CD4-positive, CD25-positive, alpha-beta regulatory T cell (primary cell): Measurements from ENCODE around the gene KCNQ1. TPM values are rescaled to one million over a fixed set of nuclear protein-coding genes. Genes with fewer than 3 reads are reported as not detected.

Experiments used
- ATAC-seq, 2 donors: fragments of 150-1000 bp; cut with Tn5 transposase; one replicate each; pipeline ENCODE4 v1.10.0; 2021; ENCODE audit warnings: low read depth in 2 of 2, moderate number of reproducible peaks in 2 of 2, moderate library complexity in 1 of 2
- DNase-seq, 3 donors: peaks; one replicate each; pipeline versions ENCODE4 v3.0.0 to v3.0.0-alpha.2; 2012 to 2022; ENCODE audit warnings: mixed read lengths in 1 of 3
- H3K27ac ChIP-seq: one replicate; pipeline ENCODE4 v1.7.0; 2013; ENCODE audit warnings: mild to moderate bottlenecking, low read length; ENCODE audit not compliant: insufficient read depth, poor library complexity, severe bottlenecking
- H3K27me3 ChIP-seq: one replicate; pipeline ENCODE4 v1.7.0; 2013; ENCODE audit warnings: low read length; ENCODE audit not compliant: control insufficient read depth, insufficient read depth
- H3K36me3 ChIP-seq: one replicate; pipeline ENCODE4 v1.7.0; 2013; ENCODE audit warnings: mild to moderate bottlenecking, low read length, moderate library complexity; ENCODE audit not compliant: control insufficient read depth, insufficient read depth
- H3K4me1 ChIP-seq: 2 replicates; pipeline ENCODE4 v1.7.0; 2013; ENCODE audit warnings: mild to moderate bottlenecking, low read length; ENCODE audit not compliant: insufficient read depth, control insufficient read depth, poor library complexity, severe bottlenecking
- H3K4me3 ChIP-seq: one replicate; pipeline ENCODE4 v1.7.0; 2013; ENCODE audit warnings: low read depth, mild to moderate bottlenecking, low read length, moderate library complexity
- H3K9me3 ChIP-seq, 2 experiments: 1 replicate in 1 of 2; 2 replicates in 1 of 2; pipeline ENCODE4 v1.7.0; 2013; ENCODE audit warnings: low read length in 2 of 2, mild to moderate bottlenecking in 1 of 2, moderate library complexity in 1 of 2; ENCODE audit not compliant: control insufficient read depth in 2 of 2
- H3K27ac Mint-ChIP-seq, 3 donors: one replicate each; pipeline ENCODE4 v1.8.0; 2020 to 2022; ENCODE audit warnings: mild to moderate bottlenecking in 3 of 3, mixed read lengths in 3 of 3, moderate library complexity in 2 of 3
- H3K27me3 Mint-ChIP-seq: one replicate; pipeline ENCODE4 v1.8.0; 2022; ENCODE audit warnings: mild to moderate bottlenecking, mixed read lengths
- H3K36me3 Mint-ChIP-seq: one replicate; pipeline ENCODE4 v1.8.0; 2020; ENCODE audit warnings: mixed read lengths
- H3K4me1 Mint-ChIP-seq, 4 donors: one replicate each; pipeline ENCODE4 v1.8.0; 2020 to 2022; ENCODE audit warnings: mixed read lengths in 4 of 4, mild to moderate bottlenecking in 1 of 4
- H3K4me3 Mint-ChIP-seq, 4 donors: one replicate each; pipeline ENCODE4 v1.8.0; 2020 to 2022; ENCODE audit warnings: mild to moderate bottlenecking in 4 of 4, mixed read lengths in 4 of 4, moderate library complexity in 3 of 4
- H3K9me3 Mint-ChIP-seq, 7 donors: one replicate each; pipeline ENCODE4 v1.8.0; 2020 to 2022; ENCODE audit warnings: mixed read lengths in 7 of 7, mild to moderate bottlenecking in 3 of 7, moderate library complexity in 2 of 7
- polyA plus RNA-seq, 4 donors: library from polyadenylated mRNA; unstranded; fragments of 300-500 nt; fragmentation: Illumina TruSeq; gene quantifications; one replicate each; pipeline ENCODE4 v1.2.3, GENCODE V29; 2021
- total RNA-seq: library from RNA; stranded (reverse); gene quantifications from one replicate; pipeline ENCODE4 v1.2.3, GENCODE V29; 2022

Gene KCNQ1
- total and polyA plus RNA-seq, 5 donors from 2014 or later: 5.5 to 13.4 (median 6.8) TPM

DNA sequence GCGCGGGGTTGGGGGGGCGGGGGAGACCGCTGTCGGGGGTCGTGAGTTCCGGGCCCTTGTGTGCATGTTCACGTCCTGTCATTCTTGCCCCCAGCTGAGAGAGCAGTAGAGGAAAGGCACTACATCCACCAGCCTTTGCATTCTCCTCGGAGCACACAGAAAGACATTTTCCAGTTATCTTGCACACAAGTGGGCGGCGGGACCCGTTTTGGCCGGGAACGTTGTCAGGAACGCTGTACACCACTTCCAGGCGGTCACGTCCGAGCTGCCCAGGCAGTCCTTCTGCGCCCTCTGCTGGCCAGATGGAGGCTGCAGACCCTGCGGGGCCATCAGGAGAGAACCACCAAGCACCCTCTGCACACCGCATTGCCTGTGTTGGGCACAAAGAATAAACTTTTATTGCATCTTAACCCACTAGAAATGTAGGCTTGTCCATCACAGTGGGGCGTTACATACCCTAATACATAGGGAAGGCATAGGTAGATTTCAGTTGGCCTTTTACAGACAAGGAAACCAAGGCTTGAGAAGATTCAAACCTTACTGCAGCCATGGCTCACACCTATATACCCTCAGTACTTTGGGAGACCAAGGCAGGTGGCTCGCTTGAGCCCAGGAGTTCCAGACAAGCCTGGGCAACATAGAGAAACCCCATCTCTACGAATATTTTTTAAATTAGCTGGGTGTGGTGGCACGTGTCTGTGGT, 443.6 kb downstream of the KCNQ1 start:
- Mint-ChIP-seq H3K27me3 (peaks cover 3% of the 10 kb centered on the region), H3K36me3 (no peaks in the 10 kb centered on the region), H3K4me1 (peaks cover 0 to 47% (median 18%) of the 10 kb centered on the region in 4 donors), H3K9me3 (no peaks in the 10 kb centered on the region), H3K27ac (peak overlapping the region; percentile 48 to 67 (median 52)), H3K4me3 (peak overlapping the region in 3 of 4 donors; percentile 36 to 84 (median 57))
- DNase-seq: peak; percentile 76 to 80 (median 78)
- Histone ChIP-seq H3K36me3 (no peaks in the 10 kb centered on the region), H3K27me3 (no peaks in the 10 kb centered on the region), H3K9me3 (no peaks in the 10 kb centered on the region), H3K27ac (no peak overlapping the region), H3K4me1 (peaks cover 55% of the 10 kb centered on the region), H3K4me3 (no peak overlapping the region)
- ATAC-seq: peak; percentile 25 to 30

DNA sequence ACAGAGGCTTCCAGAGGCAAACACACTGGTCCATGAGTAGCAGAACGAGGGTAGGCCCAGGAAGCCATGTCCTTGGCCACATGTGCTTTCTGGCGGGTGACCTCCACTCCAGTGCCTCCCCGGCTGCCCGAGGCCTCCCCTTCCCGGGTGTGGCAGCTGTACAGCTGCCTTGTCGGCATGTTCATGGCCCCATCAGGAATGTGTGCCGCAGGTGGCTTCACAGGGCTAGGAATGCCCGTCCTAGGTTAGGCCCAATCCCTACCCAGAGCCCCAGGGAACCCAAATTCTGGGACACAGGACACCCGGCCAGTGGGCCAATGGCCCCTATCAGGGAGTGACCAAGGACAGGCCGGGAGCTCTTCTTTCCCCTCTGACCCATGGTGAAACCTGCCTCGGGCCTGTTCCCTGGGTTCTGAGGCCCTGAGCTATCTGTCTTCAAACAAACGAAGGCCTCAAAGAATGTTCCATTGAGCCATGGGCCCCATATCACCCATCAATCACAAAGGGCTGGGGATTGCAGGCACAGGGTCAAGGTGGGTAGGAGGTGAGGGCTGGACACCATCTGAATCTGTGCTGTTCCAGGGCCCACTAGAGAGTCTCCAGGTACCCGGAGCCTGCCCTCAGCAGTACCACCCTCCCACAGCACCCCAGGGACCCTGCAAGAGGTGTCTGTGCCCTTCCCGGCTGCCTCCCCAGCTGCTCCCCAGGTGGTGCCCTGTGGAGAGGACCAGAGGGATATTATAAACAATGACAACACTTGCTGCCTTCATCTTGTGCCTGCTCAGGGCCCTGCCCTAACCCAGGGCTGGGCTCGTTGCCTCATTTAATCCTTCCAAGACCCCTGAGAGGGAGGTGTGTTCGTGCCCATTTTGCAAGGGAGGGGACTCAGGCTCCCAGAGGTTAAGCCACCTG, 444.8 kb downstream of the KCNQ1 start:
- peaks cover 0 to 50% (median 18%) of the 10 kb centered on the region in 4 donors for H3K4me1 Mint-ChIP-seq
- peak overlapping the region in 2 of 4 donors; percentile 41 to 84 for H3K4me3 Mint-ChIP-seq
- peak overlapping the region; percentile 32 to 63 (median 55) for H3K27ac Mint-ChIP-seq
- H3K27me3 ChIP-seq: no peaks in the 10 kb centered on the region
- no peaks in the 10 kb centered on the region for H3K27me3 Mint-ChIP-seq
- H3K4me3 ChIP-seq: no peak overlapping the region
- no peaks in the 10 kb centered on the region for H3K9me3 Mint-ChIP-seq
- no peak for ATAC-seq
- no peaks in the 10 kb centered on the region for H3K36me3 Mint-ChIP-seq
- DNase-seq: no peak
- H3K27ac ChIP-seq: no peak overlapping the region
- peaks cover 46% of the 10 kb centered on the region for H3K4me1 ChIP-seq
- no peaks in the 10 kb centered on the region for H3K36me3 ChIP-seq
- H3K9me3 ChIP-seq: no peaks in the 10 kb centered on the region

- H3K4me3 ChIP-seq: no peak overlapping the region
- H3K4me3 Mint-ChIP-seq: peak overlapping the region in 2 of 4 donors; percentile 11 to 41
- peaks cover 39% of the 10 kb centered on the region for H3K4me1 ChIP-seq
- H3K36me3 ChIP-seq: no peaks in the 10 kb centered on the region
- H3K36me3 Mint-ChIP-seq: no peaks in the 10 kb centered on the region
- no peaks in the 10 kb centered on the region for H3K27me3 ChIP-seq
- no peaks in the 10 kb centered on the region for H3K9me3 Mint-ChIP-seq
- H3K4me1 Mint-ChIP-seq: peaks cover 0 to 49% (median 18%) of the 10 kb centered on the region in 4 donors
- H3K27ac ChIP-seq: no peak overlapping the region
- H3K9me3 ChIP-seq: no peaks in the 10 kb centered on the region
- peak overlapping the region; percentile 32 to 63 (median 55) for H3K27ac Mint-ChIP-seq
- no peak for DNase-seq
- no peak for ATAC-seq
- no peaks in the 10 kb centered on the region for H3K27me3 Mint-ChIP-seq
These were observed 445.9 kb downstream of the KCNQ1 start for GRCh38 chr11:2890466-2891294.

DNA sequence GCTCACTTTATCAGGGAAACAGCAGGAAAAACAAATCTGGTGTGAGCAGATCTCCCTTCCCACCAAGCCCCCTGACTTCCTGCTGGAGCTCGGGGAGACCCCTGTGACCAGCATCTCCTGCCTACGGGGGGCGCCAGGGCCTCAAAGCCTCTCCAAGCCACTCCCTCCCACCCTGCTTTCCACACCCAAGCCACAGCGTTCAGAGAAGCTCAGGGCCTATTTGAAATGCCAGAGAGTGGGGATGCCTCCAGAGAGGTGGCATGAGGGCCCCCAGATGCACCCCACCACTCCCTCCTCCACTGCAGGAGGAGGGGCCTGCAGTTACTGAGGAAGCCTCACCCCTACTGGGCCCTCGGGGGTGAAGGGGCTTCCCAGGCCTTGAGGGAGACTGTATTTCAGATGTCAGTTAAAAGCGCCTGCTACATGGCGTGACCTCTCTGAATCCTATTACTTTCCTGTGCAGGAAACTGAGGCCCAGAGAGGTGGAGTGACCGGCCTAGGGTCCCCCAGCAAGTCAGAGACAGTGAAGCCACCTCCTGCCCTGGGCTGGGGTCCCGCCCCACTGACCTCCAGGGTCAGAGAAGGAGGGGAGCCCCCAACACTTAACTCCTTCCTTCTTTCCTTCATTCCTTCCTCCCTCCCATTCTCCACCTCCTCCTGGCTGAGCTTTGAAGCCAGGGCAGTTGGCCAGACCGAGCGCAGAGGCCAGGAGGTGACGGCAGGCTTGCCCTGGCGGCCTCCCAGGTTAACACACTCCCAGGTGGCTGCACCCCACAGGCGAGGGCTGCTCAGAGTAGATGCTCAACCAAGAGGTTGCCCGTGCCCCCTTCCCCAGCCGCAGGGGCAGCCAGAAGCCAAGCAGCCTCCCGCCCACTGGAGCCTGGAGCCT, 446.8 kb downstream of the KCNQ1 start:
- peak overlapping the region; percentile 41 to 75 (median 64) for H3K4me3 Mint-ChIP-seq
- H3K27ac Mint-ChIP-seq: peak overlapping the region in 2 of 3 donors; percentile 78 to 82
- H3K4me1 Mint-ChIP-seq: peaks cover 0 to 52% (median 18%) of the 10 kb centered on the region in 4 donors
- no peak for ATAC-seq
- no peaks in the 10 kb centered on the region for H3K9me3 Mint-ChIP-seq
- H3K9me3 ChIP-seq: no peaks in the 10 kb centered on the region
- no peaks in the 10 kb centered on the region for H3K27me3 ChIP-seq
- H3K4me3 ChIP-seq: no peak overlapping the region
- peaks cover 35% of the 10 kb centered on the region for H3K4me1 ChIP-seq
- H3K36me3 ChIP-seq: no peaks in the 10 kb centered on the region
- no peaks in the 10 kb centered on the region for H3K27me3 Mint-ChIP-seq
- H3K36me3 Mint-ChIP-seq: no peaks in the 10 kb centered on the region
- peak in 1 of 3 donors; percentile 22 for DNase-seq
- H3K27ac ChIP-seq: peak overlapping the region; percentile 60

- Histone ChIP-seq H3K36me3 (no peaks in the 10 kb centered on the region), H3K27ac (peak overlapping the region; percentile 64), H3K27me3 (no peaks in the 10 kb centered on the region), H3K4me1 (peaks cover 35% of the 10 kb centered on the region), H3K4me3 (no peak overlapping the region), H3K9me3 (no peaks in the 10 kb centered on the region)
- peak overlapping the region in 2 of 3 donors; percentile 83 to 93 for H3K27ac Mint-ChIP-seq
- peak; percentile 48 to 88 (median 68) for DNase-seq
- peak; percentile 42 to 48 for ATAC-seq
- peaks cover 0 to 44% (median 16%) of the 10 kb centered on the region in 4 donors for H3K4me1 Mint-ChIP-seq
- H3K27me3 Mint-ChIP-seq: no peaks in the 10 kb centered on the region
- H3K4me3 Mint-ChIP-seq: peak overlapping the region; percentile 49 to 90 (median 80)
- H3K36me3 Mint-ChIP-seq: no peaks in the 10 kb centered on the region
- H3K9me3 Mint-ChIP-seq: no peaks in the 10 kb centered on the region
These were observed 447.6 kb downstream of the KCNQ1 start for GRCh38 chr11:2892215-2892966.

GRCh38 chr11:2892967-2893528, 448.2 kb downstream of the KCNQ1 start:
- Histone ChIP-seq H3K36me3 (no peaks in the 10 kb centered on the region), H3K27ac (peak overlapping the region; percentile 64), H3K9me3 (no peaks in the 10 kb centered on the region), H3K27me3 (no peaks in the 10 kb centered on the region), H3K4me1 (peaks cover 34% of the 10 kb centered on the region), H3K4me3 (no peak overlapping the region)
- Mint-ChIP-seq H3K27ac (peak overlapping the region in 2 of 3 donors; percentile 83 to 93), H3K36me3 (no peaks in the 10 kb centered on the region), H3K9me3 (no peaks in the 10 kb centered on the region), H3K4me3 (peak overlapping the region; percentile 49 to 90 (median 80)), H3K27me3 (no peaks in the 10 kb centered on the region), H3K4me1 (peaks cover 0 to 43% (median 19%) of the 10 kb centered on the region in 4 donors)
- ATAC-seq (peak; percentile 46 to 49), DNase-seq (peak in 2 of 3 donors; percentile 44 to 77)
